Measurements from ENCODE around the gene SH3GL3. TPM values are rescaled to one million over a fixed set of nuclear protein-coding genes. Genes with fewer than 3 reads are reported as not detected.

Gene SH3GL3
- total RNA-seq, 1 experiment from 2014 or later = not detected

DNA sequence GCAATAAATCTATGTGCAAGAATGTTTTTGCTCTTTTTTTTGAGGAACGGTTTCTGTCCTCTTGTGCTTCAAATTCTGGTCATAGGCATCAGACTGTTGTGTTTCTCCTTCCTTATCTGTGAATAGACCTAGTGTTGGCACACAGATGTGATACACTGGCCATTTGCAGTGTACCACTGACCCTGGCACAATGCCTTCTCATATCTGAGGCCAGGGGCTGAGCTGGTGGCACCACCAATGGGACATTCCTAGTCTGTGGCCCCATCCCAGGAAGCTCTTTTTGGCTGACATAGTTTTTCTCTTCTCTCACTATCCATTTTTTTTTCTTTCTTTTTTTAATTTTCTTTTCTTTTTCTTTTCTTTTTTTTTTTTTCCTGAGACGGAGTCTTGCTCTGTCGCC lies 40.4 kb downstream of the SH3GL3 start:
- TF ChIP-seq, protein P1, sequence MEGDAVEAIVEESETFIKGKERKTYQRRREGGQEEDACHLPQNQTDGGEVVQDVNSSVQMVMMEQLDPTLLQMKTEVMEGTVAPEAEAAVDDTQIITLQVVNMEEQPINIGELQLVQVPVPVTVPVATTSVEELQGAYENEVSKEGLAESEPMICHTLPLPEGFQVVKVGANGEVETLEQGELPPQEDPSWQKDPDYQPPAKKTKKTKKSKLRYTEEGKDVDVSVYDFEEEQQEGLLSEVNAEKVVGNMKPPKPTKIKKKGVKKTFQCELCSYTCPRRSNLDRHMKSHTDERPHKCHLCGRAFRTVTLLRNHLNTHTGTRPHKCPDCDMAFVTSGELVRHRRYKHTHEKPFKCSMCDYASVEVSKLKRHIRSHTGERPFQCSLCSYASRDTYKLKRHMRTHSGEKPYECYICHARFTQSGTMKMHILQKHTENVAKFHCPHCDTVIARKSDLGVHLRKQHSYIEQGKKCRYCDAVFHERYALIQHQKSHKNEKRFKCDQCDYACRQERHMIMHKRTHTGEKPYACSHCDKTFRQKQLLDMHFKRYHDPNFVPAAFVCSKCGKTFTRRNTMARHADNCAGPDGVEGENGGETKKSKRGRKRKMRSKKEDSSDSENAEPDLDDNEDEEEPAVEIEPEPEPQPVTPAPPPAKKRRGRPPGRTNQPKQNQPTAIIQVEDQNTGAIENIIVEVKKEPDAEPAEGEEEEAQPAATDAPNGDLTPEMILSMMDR (IDR thresholded peaks at IDR 0.05; ENCODE audit: insufficient read depth in 1 of 2, low read depth in 1 of 2, low read length in 1 of 2, severe bottlenecking in 1 of 2, unreplicated experiment in 1 of 2) = no peak
- intact Hi-C loops (cut with micrococcal nuclease; ENCODE audit: unreplicated experiment) = no loop called here
- Mint-ChIP-seq H3K27ac (ENCODE audit: unreplicated experiment) (no peak overlapping the region), H3K9me3 (ENCODE audit: unreplicated experiment) (peaks cover 36% of the 10 kb centered on the region), H3K27me3 (ENCODE audit: insufficient read depth, unreplicated experiment) (no peaks in the 10 kb centered on the region), H3K4me1 (ENCODE audit: low read depth, unreplicated experiment) (no peaks in the 10 kb centered on the region), H3K36me3 (ENCODE audit: insufficient read depth, unreplicated experiment) (no peaks in the 10 kb centered on the region), H3K4me3 (ENCODE audit: unreplicated experiment) (no peak overlapping the region)
- Histone ChIP-seq H3K4me1 (no peaks in the 10 kb centered on the region), H3K27me3 (replicated peaks; ENCODE audit: control insufficient read depth, insufficient read depth, low read length) (no peaks in the 10 kb centered on the region), H3K36me3 (ENCODE audit: control insufficient read depth, insufficient read depth, low read length) (no peaks in the 10 kb centered on the region), H3K9me3 (peaks cover 3% of the 10 kb centered on the region; the same call in 1 of the 2 replicates), H3K4me3 (ENCODE audit: low read depth, low read length) (no peak overlapping the region)
- no peak for DNase-seq
- ChIA-PET POLR2A (no interaction called here), CTCF (no interaction called here)
- no TSS peak for BruUV-seq (replicated peaks)

GRCh38 chr15:83489690-83490089 lies 42.5 kb downstream of the SH3GL3 start:
- intact Hi-C loops (cut with micrococcal nuclease; ENCODE audit: unreplicated experiment) = loop anchor here (10.0 kb wide), 1 partner anchor 65 kb away; no protein-coding TSS in a partner anchor
- H3K27ac Mint-ChIP-seq (ENCODE audit: unreplicated experiment) = no peak overlapping the region
- H3K4me1 Mint-ChIP-seq (ENCODE audit: low read depth, unreplicated experiment) = no peaks in the 10 kb centered on the region
- no peaks in the 10 kb centered on the region for H3K27me3 Mint-ChIP-seq (ENCODE audit: insufficient read depth, unreplicated experiment)
- ChIA-PET CTCF (no interaction called here), POLR2A (no interaction called here)
- Histone ChIP-seq H3K9me3 (no peaks in the 10 kb centered on the region; the same call in 1 of the 2 replicates), H3K36me3 (ENCODE audit: control insufficient read depth, insufficient read depth, low read length) (no peaks in the 10 kb centered on the region), H3K4me3 (ENCODE audit: low read depth, low read length) (no peak overlapping the region), H3K27me3 (replicated peaks; ENCODE audit: control insufficient read depth, insufficient read depth, low read length) (no peaks in the 10 kb centered on the region), H3K4me1 (no peaks in the 10 kb centered on the region)
- peaks cover 18% of the 10 kb centered on the region for H3K9me3 Mint-ChIP-seq (ENCODE audit: unreplicated experiment)
- no peaks in the 10 kb centered on the region for H3K36me3 Mint-ChIP-seq (ENCODE audit: insufficient read depth, unreplicated experiment)
- TF ChIP-seq, protein P1 (IDR thresholded peaks at IDR 0.05; ENCODE audit: insufficient read depth in 1 of 2, low read depth in 1 of 2, low read length in 1 of 2, severe bottlenecking in 1 of 2, unreplicated experiment in 1 of 2) = no peak
- no TSS peak for BruUV-seq (replicated peaks)
- no peak for DNase-seq
- H3K4me3 Mint-ChIP-seq (ENCODE audit: unreplicated experiment) = no peak overlapping the region

DNA sequence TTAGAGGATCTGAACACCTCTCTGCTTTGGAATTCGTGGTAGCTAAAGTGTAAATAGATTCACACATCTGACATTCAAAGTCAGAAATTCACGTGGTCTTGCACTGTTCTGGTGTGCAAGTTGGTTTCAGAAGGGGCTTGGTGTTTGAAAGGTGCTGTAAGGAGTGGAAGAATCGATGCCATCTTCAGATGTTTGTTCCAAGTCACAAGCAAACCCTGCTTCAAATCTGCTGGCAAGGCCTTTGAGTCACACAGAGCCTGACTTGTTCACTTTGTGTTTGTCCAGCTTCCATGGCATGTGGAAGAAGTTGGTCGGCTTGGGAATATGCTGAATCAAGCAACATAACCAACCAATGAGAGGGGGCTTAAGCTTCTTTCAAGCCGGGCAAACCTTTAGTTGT lies 44.3 kb downstream of the SH3GL3 start:
- no peak for DNase-seq
- no peak overlapping the region for H3K4me3 ChIP-seq (ENCODE audit: low read depth, low read length)
- Mint-ChIP-seq H3K9me3 (ENCODE audit: unreplicated experiment) (peaks cover 12% of the 10 kb centered on the region), H3K27ac (ENCODE audit: unreplicated experiment) (no peak overlapping the region), H3K4me3 (ENCODE audit: unreplicated experiment) (no peak overlapping the region), H3K36me3 (ENCODE audit: insufficient read depth, unreplicated experiment) (no peaks in the 10 kb centered on the region), H3K27me3 (ENCODE audit: insufficient read depth, unreplicated experiment) (no peaks in the 10 kb centered on the region), H3K4me1 (ENCODE audit: low read depth, unreplicated experiment) (no peaks in the 10 kb centered on the region)
- TF ChIP-seq, protein P1 (IDR thresholded peaks at IDR 0.05; ENCODE audit: insufficient read depth in 1 of 2, low read depth in 1 of 2, low read length in 1 of 2, severe bottlenecking in 1 of 2, unreplicated experiment in 1 of 2) = no peak
- POLR2A ChIA-PET = no interaction called here
- intact Hi-C loops (cut with micrococcal nuclease; ENCODE audit: unreplicated experiment) = loop anchor here (10.0 kb wide), 1 partner anchor 63 kb away; no protein-coding TSS in a partner anchor
- H3K36me3 ChIP-seq (ENCODE audit: control insufficient read depth, insufficient read depth, low read length) = no peaks in the 10 kb centered on the region
- no peaks in the 10 kb centered on the region for H3K27me3 ChIP-seq (replicated peaks; ENCODE audit: control insufficient read depth, insufficient read depth, low read length)
- H3K4me1 ChIP-seq = no peaks in the 10 kb centered on the region
- no peaks in the 10 kb centered on the region for H3K9me3 ChIP-seq
- BruUV-seq (replicated peaks) = no TSS peak
- CTCF ChIA-PET = no interaction called here

All from Caco-2 (cell line).